NK-92 treated with Interleukin-12 subunit alpha and Interleukin-12 subunit beta, amount 100 ng/mL, for 24 hours (cell line): ENCODE results near the gene SLC9A2.

Experiments used
- DNase-seq: peaks from one replicate; lab custom pipeline; 2025; lab: John Stamatoyannopoulos, UW

The SLC9A2 gene

DNA sequence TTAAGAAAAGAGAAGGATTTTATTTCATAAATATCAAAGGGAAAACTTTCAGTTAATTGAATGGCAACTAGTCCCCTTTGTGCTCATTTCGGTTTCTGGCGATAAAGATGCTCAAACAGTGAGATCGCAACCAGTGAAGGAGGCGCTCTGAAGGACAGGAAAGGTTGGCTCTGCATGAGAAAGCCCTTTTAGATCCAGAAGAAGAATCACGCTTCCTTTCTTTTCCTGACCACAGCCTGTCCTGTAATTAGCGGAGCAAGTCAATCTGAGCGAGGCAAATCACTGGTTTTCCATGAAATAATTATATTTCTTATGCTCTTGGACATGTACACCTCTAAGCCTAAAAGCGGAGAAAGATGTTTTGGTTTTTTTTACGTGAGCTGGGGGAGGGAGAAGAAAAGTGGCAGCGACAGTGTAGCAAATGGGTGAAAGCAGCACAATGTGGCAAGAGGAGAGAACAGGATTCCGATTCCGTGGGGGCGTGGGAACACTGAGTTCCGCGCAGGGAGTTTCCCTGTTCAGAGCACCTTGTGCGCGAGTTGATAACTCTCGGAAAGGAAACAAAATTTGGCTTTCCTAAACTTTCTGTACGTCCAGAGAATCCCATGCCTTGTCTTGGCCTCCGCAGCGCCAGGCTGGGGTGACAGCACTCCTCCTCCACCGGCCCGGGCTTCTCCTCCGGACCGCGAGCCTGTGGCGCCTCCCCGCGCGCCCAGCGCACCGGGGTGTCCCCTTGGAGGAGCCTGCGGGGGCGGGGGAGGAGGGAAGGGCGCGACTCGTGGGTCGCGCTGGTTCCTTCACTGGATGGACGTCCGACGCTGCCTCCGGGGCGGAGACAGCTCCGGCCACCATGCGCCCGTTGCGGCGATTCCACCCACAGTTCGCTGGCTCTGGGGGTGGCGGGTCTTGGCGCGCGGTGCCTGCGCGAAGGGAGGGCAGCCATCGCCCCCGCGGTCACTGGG is 620 bp upstream of the SLC9A2 start:
- no peak for DNase-seq

- no peak for DNase-seq
Measured at GRCh38 chr2:102620332-102620731, 979 bp downstream of the SLC9A2 start.

- no peak for DNase-seq
Measured at GRCh38 chr2:102621630-102622029, 2.3 kb downstream of the SLC9A2 start.

GRCh38 chr2:102622646-102623045 is 3.3 kb downstream of the SLC9A2 start:
- no peak for DNase-seq

GRCh38 chr2:102630458-102630857 is 11.1 kb downstream of the SLC9A2 start:
- no peak for DNase-seq

DNA sequence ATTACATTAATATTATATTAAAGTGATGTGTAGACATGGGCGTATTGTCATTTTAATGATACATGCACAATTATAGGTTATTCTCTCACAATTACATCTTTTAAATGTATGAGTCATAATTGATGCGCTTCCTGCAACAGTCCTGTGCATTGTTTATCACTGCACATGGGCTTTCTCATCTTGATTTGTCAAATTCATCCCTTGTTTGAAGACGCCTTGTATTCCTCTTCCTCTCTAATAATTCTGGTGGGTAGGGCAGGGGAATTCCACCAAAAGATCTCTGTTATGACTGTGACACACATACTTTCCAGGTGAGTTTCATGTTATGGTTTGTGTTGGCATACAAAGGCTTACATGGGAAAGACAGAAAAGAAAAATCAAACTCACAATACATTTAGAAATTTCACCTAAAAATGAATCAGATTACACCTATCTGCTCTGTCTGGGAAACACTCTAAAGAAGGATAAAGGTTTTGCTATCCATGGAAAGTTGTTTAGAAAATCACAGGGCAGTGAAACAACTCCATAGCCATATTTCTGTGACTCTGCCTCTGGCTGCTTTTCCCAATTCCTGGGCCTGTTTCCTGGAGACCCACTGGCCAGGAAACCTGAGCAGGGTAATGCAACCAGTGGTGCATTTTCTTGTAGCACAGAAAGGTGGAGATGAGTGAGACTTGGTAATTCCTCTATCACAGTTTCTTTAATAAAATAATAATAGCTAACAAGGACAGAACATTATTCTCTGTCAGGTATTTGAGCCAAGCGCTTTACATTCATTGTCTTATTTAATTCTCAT is 13.2 kb downstream of the SLC9A2 start:
- DNase-seq: no peak

- no peak for DNase-seq
Measured at GRCh38 chr2:102634831-102635241, 15.5 kb downstream of the SLC9A2 start.

GRCh38 chr2:102635317-102635716 is 16.0 kb downstream of the SLC9A2 start:
- DNase-seq: no peak

- no peak for DNase-seq
Measured at GRCh38 chr2:102636283-102636907, 17.0 kb downstream of the SLC9A2 start.

- DNase-seq: no peak
Measured at GRCh38 chr2:102637358-102637757, 18.0 kb downstream of the SLC9A2 start.

DNA sequence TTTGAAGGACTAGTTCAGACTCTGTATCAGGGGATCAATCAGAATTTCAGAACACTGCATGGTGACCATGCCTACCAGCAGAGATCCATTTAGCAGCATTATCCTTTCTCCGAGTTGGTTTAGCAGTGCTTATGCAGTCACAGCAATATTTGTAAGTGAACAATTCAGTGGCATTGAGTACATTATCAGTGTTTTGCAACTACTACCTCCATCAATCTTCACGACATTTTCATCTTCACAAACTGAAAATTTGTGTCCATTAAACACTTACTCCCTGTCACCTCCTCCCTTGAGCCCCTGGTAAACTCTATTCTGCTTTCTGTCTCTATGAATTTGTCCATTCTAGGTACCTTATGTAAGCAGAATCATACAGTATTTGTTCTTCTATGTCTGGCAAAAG is 20.1 kb downstream of the SLC9A2 start:
- no peak for DNase-seq

GRCh38 chr2:102652126-102652525 is 32.8 kb downstream of the SLC9A2 start:
- DNase-seq: no peak

DNA sequence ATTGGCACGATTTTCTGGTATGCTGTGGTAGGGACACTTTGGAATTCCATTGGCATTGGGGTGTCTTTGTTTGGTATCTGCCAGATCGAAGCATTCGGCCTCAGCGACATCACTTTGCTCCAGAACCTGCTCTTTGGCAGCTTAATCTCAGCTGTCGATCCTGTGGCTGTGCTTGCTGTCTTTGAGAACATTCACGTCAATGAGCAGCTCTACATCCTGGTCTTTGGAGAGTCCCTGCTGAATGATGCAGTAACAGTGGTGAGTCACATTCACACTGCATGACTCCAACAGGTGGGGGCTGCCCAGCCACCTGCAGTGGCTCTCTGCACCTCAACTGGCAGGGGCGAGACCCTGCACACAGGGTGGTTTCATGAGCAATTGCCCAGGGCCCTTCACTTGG is 38.4 kb downstream of the SLC9A2 start:
- DNase-seq: peak; percentile 24

DNA sequence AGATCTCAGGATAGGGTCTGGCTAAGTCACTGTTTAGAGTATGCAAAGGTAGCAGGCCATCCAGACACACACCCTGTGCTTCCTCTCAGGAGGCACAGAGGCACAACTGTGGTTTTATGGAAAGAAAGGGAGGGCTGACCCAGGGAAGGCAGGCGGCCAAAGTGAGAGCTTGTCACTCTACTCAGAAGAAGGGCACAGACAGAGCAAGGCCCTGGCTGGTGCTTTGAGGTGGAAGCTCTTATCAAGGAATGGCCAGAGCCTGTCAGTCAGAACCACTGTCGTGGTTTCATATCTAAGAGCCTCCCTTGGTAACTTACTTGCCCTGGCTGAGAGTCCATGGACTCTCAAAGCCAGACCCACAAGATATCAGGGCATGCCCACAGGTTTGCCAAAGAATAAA is 40.7 kb downstream of the SLC9A2 start:
- no peak for DNase-seq

- no peak for DNase-seq
Measured at GRCh38 chr2:102660574-102660973, 41.2 kb downstream of the SLC9A2 start.

DNA sequence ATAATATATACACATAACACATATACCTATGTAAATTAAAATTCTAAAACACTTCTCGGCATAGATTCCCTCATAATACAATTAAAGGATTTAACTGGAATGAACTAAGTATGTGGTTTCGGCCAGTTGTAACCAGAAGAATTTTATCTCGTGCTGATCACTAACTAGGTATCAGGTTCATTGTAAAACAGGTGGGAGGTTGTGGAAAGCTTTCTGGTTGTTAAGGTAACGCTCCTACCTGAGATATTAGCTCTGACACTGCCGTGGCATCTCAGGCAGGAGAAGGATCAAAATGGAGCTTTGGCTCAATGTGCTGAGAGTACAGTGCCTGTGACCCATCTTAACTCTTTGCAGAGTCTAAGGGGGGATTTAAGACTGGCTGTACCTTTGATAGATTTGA is 42.5 kb downstream of the SLC9A2 start:
- no peak for DNase-seq

DNA sequence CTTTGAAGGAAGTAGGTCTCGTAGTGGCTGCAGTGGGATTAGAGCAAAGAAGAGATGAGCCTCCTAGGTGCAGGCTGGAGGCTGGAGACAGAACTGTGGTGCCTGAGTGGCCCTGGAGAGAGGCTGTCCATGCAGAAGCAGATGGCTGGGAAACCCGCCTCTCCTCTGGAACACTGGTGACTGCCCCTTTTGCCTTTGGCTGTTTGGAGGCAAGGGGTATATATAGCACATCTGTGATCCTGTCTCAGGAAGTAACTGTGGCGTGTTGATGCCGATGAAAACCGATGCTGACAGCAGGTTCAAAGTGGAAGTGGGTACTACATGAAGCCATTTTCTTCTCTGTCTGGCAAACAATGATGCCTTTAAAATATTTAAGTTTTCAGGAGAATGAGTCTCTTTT is 43.5 kb downstream of the SLC9A2 start:
- DNase-seq: no peak

DNA sequence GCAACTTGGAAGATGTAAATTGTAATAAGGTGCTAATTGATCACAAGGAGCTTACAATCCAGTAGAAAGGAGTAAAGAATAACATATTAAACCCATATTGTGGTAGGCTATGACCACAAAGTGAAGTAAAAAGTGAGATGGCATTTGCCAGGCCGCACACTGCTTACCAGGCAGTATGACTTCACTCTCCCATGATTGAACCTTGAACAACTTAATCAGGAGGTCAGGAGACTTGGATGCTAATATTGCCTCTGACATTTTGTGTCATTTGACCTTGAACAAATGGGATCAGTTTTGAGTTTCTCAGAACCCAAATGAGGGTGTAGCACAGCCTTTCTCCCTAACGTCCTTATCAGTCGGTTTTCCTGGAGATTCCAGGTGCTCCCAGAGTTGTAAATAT is 44.0 kb downstream of the SLC9A2 start:
- DNase-seq: no peak

- DNase-seq: no peak
Measured at GRCh38 chr2:102664471-102664909, 45.1 kb downstream of the SLC9A2 start.

- no peak for DNase-seq
Measured at GRCh38 chr2:102667072-102667471, 47.7 kb downstream of the SLC9A2 start.

DNA sequence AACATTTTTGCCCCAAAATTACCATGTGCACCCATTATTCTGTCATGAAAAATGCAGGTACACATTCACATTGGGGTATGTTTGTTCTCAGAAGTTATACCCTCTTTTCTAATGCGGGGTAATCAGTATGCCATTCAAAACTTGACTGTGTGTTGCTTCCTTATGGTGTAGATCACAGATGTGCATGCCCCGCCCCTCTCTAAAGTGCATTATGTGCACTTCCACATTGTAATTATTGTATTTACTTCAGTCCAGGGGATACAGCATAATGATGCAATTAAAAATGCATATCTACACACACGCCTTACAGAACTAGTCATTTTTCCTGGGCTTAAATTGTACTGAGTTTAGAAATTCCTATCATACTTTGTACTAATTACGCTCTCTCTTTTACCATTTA is 48.8 kb downstream of the SLC9A2 start:
- DNase-seq: no peak

DNA sequence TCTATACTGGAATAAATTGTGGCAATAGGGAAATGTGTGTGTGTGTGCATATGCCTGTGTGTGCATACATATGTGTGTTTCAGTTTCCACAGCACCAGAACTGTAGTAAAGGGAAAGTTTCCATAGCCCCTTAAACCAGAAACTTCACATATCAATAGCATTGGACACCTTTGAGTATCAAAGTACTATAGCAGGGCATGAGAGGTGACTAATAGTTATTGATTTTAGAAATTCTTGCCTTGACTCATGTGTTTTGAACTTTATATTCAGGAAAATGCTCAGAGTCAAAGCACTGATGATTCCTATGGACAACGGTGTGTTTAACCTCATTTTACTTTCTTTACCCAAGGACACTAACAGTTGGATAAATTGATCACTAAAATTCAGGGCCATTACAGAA is 50.0 kb downstream of the SLC9A2 start:
- no peak for DNase-seq
